Smooth muscle cell (in vitro differentiated cells): ENCODE measurements around the gene RNPEP. TPM values are rescaled to one million over a fixed set of nuclear protein-coding genes. Genes with fewer than 3 reads are reported as not detected.

Experiments used
- DNase-seq: peaks from one replicate; lab custom pipeline; 2025; ENCODE audit not compliant: unreplicated experiment; lab: John Stamatoyannopoulos, UW
- H2AFZ ChIP-seq: fragments of 200-600 bp; sonication (generic); 2 replicates; pipeline ENCODE4 v1.6.0; 2016; ENCODE audit warnings: antibody characterized with exemption, low read depth, mild to moderate bottlenecking
- H3F3A ChIP-seq: fragments of 200-600 bp; sonication (generic); 2 replicates; pipeline ENCODE4 v1.6.0; 2017; ENCODE audit warnings: antibody characterized with exemption, low read depth
- H3K27ac ChIP-seq: fragments of 200-600 bp; sonication (generic); 2 replicates; pipeline ENCODE4 v1.5.1; 2016; ENCODE audit warnings: low read depth, mild to moderate bottlenecking
- H3K27me3 ChIP-seq: fragments of 200-600 bp; sonication (generic); 2 replicates; pipeline ENCODE4 v1.6.1; 2016; ENCODE audit warnings: low read depth, mild to moderate bottlenecking
- H3K36me3 ChIP-seq: fragments of 200-600 bp; sonication (generic); 2 replicates; pipeline ENCODE4 v1.5.1; 2016; ENCODE audit warnings: low read depth
- H3K4me1 ChIP-seq: fragments of 200-600 bp; sonication (generic); 2 replicates; pipeline ENCODE4 v1.5.1; 2016; ENCODE audit warnings: low read depth
- H3K4me2 ChIP-seq: fragments of 200-600 bp; sonication (generic); 2 replicates; pipeline ENCODE4 v1.6.0; 2016; ENCODE audit warnings: mild to moderate bottlenecking
- H3K4me3 ChIP-seq: fragments of 200-600 bp; sonication (generic); 2 replicates; pipeline ENCODE4 v1.5.1; 2016; ENCODE audit warnings: mild to moderate bottlenecking
- H3K79me2 ChIP-seq: fragments of 200-600 bp; sonication (generic); 2 replicates; pipeline ENCODE4 v1.6.0; 2016; ENCODE audit warnings: low read depth, mild to moderate bottlenecking
- H3K9ac ChIP-seq: fragments of 200-600 bp; sonication (generic); 2 replicates; pipeline ENCODE4 v1.6.0; 2016; ENCODE audit warnings: low read depth
- H3K9me3 ChIP-seq: fragments of 200-600 bp; sonication (generic); replicated peaks from 2 replicates; pipeline ENCODE4 v1.5.1; 2016; ENCODE audit warnings: low read depth
- H4K20me1 ChIP-seq: fragments of 200-600 bp; sonication (generic); 2 replicates; pipeline ENCODE4 v1.6.0; 2016; ENCODE audit warnings: low read depth
- WGBS: methylation state at CpG from one replicate; pipeline ENCODE4 v1.1.7; 2016; ENCODE audit warnings: low lambda C conversion rate; 5-methylcytosine and 5-hydroxymethylcytosine counted together
- polyA plus RNA-seq: library from polyadenylated mRNA; unstranded; fragments of >200 nt; fragmentation: Nextera tagmentation; extraction: Ambion mirVana; gene quantifications from 2 replicates; pipeline ENCODE4 v1.2.1, GENCODE V29; 2016
- total RNA-seq: library from RNA; depleted of rRNA; stranded (reverse); fragments of >200 nt; gene quantifications from 2 replicates; pipeline ENCODE4 v1.2.3, GENCODE V29; 2014
- TF ChIP-seq, protein P1 (sequence below): fragments of 200-600 bp; sonication (generic); IDR thresholded peaks from 2 replicates; pipeline ENCODE4 v1.5.1; 2017; ENCODE audit warnings: borderline replicate concordance, mild to moderate bottlenecking, antibody characterized with exemption; ENCODE audit not compliant: insufficient read depth, poor library complexity, severe bottlenecking

The RNPEP gene
- total and polyA plus RNA-seq, 2 experiments from 2014 or later, result 53.4 to 59.0 TPM

DNA sequence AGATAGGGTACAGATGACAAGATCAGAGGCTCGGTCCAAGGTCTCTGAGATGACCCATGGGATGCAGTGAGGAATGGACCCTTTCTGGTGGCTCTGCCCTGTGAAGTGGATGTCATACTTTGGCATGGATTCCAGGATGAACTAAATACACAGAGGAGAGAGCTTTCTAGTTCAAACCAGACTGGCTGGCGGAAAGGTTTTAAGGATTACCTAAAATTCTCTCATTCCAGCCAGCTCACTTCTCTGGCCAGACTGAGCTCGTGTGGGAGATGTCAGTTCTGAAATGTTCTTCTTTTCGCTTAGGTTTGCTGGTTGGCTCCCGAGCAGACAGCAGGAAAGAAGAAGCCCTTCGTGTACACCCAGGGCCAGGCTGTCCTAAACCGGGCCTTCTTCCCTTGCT lies 6.2 kb downstream of the RNPEP start:
- Histone ChIP-seq H3K79me2 (peaks cover 45% of the 10 kb centered on the region), H3K4me1 (peaks cover 2% of the 10 kb centered on the region)

DNA sequence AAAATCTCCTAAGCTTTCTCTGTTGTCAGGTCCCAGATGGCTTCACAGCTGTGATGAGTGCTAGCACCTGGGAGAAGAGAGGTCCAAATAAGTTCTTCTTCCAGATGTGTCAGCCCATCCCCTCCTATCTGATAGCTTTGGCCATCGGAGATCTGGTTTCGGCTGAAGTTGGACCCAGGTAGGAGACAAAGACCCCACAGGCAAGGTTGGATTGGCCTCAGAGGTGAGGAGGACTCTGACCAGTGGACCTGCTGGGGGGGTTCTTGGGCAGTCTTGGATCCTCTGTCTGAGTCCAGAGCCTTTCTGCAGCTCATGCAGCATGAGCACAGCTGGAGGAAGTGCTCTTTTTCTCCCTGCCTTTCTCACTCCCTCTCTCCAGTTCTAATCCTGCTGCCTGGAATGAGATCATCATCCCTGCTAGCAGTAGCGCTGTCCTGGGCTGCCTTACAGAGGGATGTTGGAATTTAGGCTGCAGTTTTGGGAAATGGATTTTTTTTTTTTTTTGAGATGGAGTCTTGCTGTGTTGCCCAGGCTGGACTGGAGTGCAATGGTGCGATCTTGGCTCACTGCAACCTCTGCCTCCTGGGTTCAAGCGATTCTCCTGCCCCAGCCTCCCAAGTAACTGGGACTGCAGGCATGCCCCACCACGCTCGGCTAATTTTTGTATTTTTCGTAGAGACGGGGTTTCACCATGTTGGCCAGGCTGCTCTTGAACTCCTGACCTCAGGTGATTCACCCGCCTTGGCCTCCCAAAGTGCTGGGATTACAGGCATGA lies 7.1 kb downstream of the RNPEP start:
- no peak for DNase-seq
- TF ChIP-seq, protein P1, sequence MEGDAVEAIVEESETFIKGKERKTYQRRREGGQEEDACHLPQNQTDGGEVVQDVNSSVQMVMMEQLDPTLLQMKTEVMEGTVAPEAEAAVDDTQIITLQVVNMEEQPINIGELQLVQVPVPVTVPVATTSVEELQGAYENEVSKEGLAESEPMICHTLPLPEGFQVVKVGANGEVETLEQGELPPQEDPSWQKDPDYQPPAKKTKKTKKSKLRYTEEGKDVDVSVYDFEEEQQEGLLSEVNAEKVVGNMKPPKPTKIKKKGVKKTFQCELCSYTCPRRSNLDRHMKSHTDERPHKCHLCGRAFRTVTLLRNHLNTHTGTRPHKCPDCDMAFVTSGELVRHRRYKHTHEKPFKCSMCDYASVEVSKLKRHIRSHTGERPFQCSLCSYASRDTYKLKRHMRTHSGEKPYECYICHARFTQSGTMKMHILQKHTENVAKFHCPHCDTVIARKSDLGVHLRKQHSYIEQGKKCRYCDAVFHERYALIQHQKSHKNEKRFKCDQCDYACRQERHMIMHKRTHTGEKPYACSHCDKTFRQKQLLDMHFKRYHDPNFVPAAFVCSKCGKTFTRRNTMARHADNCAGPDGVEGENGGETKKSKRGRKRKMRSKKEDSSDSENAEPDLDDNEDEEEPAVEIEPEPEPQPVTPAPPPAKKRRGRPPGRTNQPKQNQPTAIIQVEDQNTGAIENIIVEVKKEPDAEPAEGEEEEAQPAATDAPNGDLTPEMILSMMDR, result no peak
- Histone ChIP-seq H2AFZ (no peak overlapping the region), H3K9me3 (no peaks in the 10 kb centered on the region), H3K36me3 (peaks cover 4% of the 10 kb centered on the region), H3K4me2 (no peak overlapping the region), H3K27me3 (no peaks in the 10 kb centered on the region), H3K27ac (no peak overlapping the region), H3K4me3 (no peak overlapping the region), H3K9ac (no peak overlapping the region), H3K4me1 (no peaks in the 10 kb centered on the region), H3F3A (no peaks in the 10 kb centered on the region), H4K20me1 (peaks cover 35% of the 10 kb centered on the region), H3K79me2 (peaks cover 36% of the 10 kb centered on the region)
- 96% methylated on average over 10 of the region's 10 CpGs for WGBS

More for the DNA sequence above, 6.2 kb downstream of the RNPEP start:
- no peaks in the 10 kb centered on the region for H3F3A ChIP-seq
- H3K27ac ChIP-seq, result no peak overlapping the region
- no peaks in the 10 kb centered on the region for H3K9me3 ChIP-seq
- H3K4me2 ChIP-seq, result no peak overlapping the region
- 89% methylated on average over 7 of the region's 7 CpGs for WGBS
- TF ChIP-seq, protein P1, result no peak
- H2AFZ ChIP-seq, result no peak overlapping the region
- H3K36me3 ChIP-seq, result peaks cover 4% of the 10 kb centered on the region
- H3K27me3 ChIP-seq, result no peaks in the 10 kb centered on the region
- H3K4me3 ChIP-seq, result no peak overlapping the region
- DNase-seq, result no peak
- peaks cover 41% of the 10 kb centered on the region for H4K20me1 ChIP-seq
- H3K9ac ChIP-seq, result no peak overlapping the region

DNA sequence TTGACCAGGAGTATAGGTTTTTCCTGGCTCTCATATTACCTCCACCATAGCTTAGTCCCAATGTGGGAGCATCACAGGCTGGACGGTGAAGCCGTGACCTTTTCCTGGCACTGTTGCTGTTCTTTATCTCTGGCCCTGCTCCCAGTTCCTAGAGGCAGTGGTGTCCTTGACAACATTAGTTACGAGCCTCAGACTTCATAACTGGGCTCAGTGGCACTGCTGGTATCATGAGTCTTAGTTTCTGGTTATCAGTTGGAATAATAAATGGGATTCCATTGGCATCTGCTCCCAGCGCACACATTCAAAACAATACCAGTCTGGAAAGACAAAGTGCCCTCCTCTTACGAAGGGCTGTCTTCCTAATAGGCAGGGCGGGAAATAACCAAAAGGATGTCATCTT lies 8.0 kb downstream of the RNPEP start:
- H3K36me3 ChIP-seq, result peaks cover 4% of the 10 kb centered on the region
- TF ChIP-seq, protein P1, result no peak
- no peak overlapping the region for H3K9ac ChIP-seq
- H3K27me3 ChIP-seq, result no peaks in the 10 kb centered on the region
- peaks cover 27% of the 10 kb centered on the region for H3K79me2 ChIP-seq
- 84% methylated on average over 6 of the region's 6 CpGs for WGBS
- H2AFZ ChIP-seq, result no peak overlapping the region
- no peak for DNase-seq
- peaks cover 31% of the 10 kb centered on the region for H4K20me1 ChIP-seq
- no peak overlapping the region for H3K4me2 ChIP-seq
- H3F3A ChIP-seq, result no peaks in the 10 kb centered on the region
- no peak overlapping the region for H3K27ac ChIP-seq
- H3K4me3 ChIP-seq, result no peak overlapping the region
- H3K9me3 ChIP-seq, result no peaks in the 10 kb centered on the region
- no peaks in the 10 kb centered on the region for H3K4me1 ChIP-seq
